PC-9 (cell line): ENCODE measurements around the gene FARS2.

Source experiments
- CTCF ChIP-seq: fragments of 200-600 bp; sonication (generic); conservative IDR thresholded peaks from 2 replicates; pipeline ENCODE4 v1.6.1; 2017; ENCODE audit warnings: mixed run types, antibody characterized with exemption, mild to moderate bottlenecking, moderate library complexity
- EZH2 ChIP-seq: fragments of 200-600 bp; sonication (generic); IDR thresholded peaks from 2 replicates; pipeline ENCODE4 v1.8.0; 2017; ENCODE audit warnings: antibody characterized with exemption, low read depth

- TF ChIP-seq CTCF: no peak
- no peak for TF ChIP-seq EZH2
These were observed 437.0 kb downstream of the FARS2 start for GRCh38 chr6:5698318-5698717.
